D721Med (cell line): ENCODE measurements around the gene PSMA2.

ENCODE experiments used
- DNase-seq: peaks from one replicate; pipeline ENCODE4 v3.0.0; 2011; ENCODE audit warnings: low spot score; ENCODE audit not compliant: insufficient read length
- FAIRE-seq: peaks from 2 replicates; lab custom pipeline; 2011; peaks lifted over from hg19 to GRCh38; lab: Jason Lieb, UNC
- TF ChIP-seq, protein P1 (sequence below): IDR thresholded peaks from 2 replicates; pipeline ENCODE4 v1.5.1; 2012; ENCODE audit warnings: mild to moderate bottlenecking, control low read depth; ENCODE audit not compliant: insufficient read depth; ENCODE audit errors: missing control alignments

Gene PSMA2

GRCh38 chr7:42940985-42941847, 9.2 kb upstream of the PSMA2 start:
- FAIRE-seq (no peak), DNase-seq (peak; percentile 41)

GRCh38 chr7:42939457-42940240, 7.7 kb upstream of the PSMA2 start:
- FAIRE-seq (no peak), DNase-seq (no peak)
- TF ChIP-seq, protein P1, sequence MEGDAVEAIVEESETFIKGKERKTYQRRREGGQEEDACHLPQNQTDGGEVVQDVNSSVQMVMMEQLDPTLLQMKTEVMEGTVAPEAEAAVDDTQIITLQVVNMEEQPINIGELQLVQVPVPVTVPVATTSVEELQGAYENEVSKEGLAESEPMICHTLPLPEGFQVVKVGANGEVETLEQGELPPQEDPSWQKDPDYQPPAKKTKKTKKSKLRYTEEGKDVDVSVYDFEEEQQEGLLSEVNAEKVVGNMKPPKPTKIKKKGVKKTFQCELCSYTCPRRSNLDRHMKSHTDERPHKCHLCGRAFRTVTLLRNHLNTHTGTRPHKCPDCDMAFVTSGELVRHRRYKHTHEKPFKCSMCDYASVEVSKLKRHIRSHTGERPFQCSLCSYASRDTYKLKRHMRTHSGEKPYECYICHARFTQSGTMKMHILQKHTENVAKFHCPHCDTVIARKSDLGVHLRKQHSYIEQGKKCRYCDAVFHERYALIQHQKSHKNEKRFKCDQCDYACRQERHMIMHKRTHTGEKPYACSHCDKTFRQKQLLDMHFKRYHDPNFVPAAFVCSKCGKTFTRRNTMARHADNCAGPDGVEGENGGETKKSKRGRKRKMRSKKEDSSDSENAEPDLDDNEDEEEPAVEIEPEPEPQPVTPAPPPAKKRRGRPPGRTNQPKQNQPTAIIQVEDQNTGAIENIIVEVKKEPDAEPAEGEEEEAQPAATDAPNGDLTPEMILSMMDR: no peak

More at GRCh38 chr7:42940985-42941847, 9.2 kb upstream of the PSMA2 start:
- TF ChIP-seq, protein P1: peak; percentile 89

DNA sequence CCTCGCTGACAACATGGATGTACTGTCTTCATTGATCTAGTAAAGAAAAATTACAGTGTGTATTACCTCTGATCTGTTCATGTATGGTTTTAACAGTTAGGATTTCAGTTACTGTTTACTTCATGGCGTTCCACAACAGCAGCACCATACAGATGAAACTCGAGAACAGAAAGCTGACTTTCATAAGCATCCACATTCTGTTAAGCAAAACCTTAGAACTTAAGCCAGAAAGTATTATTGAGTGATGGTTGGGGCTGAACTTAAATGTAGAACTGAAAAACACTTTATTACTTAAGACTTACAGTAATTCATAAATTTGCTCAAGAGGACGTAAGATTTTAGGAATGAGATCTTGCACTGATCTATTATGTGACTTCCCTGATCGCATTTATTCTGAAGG, 3.9 kb upstream of the PSMA2 start:
- FAIRE-seq: no peak
- TF ChIP-seq, protein P1: no peak
- no peak for DNase-seq

DNA sequence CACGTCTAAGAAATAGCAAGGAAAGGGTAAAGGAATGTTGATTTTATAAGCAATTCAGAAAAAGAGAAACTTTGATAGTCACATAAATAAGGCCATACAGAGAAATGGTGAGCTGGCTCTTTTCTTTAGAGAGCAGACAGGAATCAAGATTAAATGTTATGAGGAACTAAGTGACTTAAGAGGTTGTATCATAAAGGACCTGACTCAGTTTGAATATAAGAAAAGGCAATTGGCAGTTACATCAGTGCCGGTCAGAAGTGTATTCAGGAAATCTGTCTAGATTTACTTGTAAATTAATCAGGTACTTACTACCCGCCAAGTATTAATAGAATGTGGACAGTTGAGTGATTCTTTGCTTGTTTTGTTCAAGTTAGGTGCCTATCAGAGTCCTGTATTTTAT, 2.3 kb upstream of the PSMA2 start:
- TF ChIP-seq, protein P1: no peak
- FAIRE-seq (no peak), DNase-seq (no peak)

GRCh38 chr7:42932811-42933591, 1.0 kb upstream of the PSMA2 start:
- DNase-seq (no peak), FAIRE-seq (no peak)
- TF ChIP-seq, protein P1: no peak

GRCh38 chr7:42931447-42931833, 534 bp downstream of the PSMA2 start:
- TF ChIP-seq, protein P1: no peak

More at GRCh38 chr7:42931447-42931833, 534 bp downstream of the PSMA2 start:
- FAIRE-seq: no peak
- DNase-seq: no peak
